OCI-LY7 (cell line): ENCODE data around the gene CREB5. TPM values are rescaled to one million over a fixed set of nuclear protein-coding genes. Genes with fewer than 3 reads are reported as not detected.

Source experiments
- BruUV-seq: library from RNA; stranded (reverse); fragments of 400-500 nt; replicated peaks from 2 replicates; lab custom pipeline; 2021; lab: Mats Ljungman, UMichigan
- CTCF ChIA-PET: fragments of 300-600 bp; sonication (Branson Sonifier 250); formaldehyde crosslinking; loops from one replicate; lab custom pipeline; 2022; ENCODE audit warnings: antibody characterized with exemption; ENCODE audit not compliant: unreplicated experiment; lab: Charles Lee
- POLR2A ChIA-PET: fragments of 300-600 bp; sonication (Branson Sonifier 250); formaldehyde crosslinking; loops from one replicate; lab custom pipeline; 2022; ENCODE audit warnings: antibody characterized with exemption; lab: Charles Lee
- DNase-seq: peaks from one replicate; pipeline ENCODE4 v3.0.0-alpha.2; 2015; ENCODE audit warnings: low spot score
- H2AFZ ChIP-seq: fragments of 200-600 bp; sonication (generic), shearing (Covaris generic); 2 replicates; pipeline ENCODE4 v1.6.1; 2014; ENCODE audit warnings: mild to moderate bottlenecking, antibody characterized with exemption, low read length, moderate library complexity
- H3K27ac ChIP-seq: fragments of 200-600 bp; sonication (generic); 2 replicates; pipeline ENCODE4 v1.5.1; 2014; ENCODE audit warnings: mixed run types, low read depth, mild to moderate bottlenecking, moderate library complexity, low read length, inconsistent platforms; ENCODE audit not compliant: poor library complexity, severe bottlenecking
- H3K36me3 ChIP-seq: fragments of 200-600 bp; sonication (generic); 2 replicates; pipeline ENCODE4 v1.6.1; 2014; ENCODE audit warnings: mild to moderate bottlenecking, antibody characterized with exemption, low read length, moderate library complexity, mixed read lengths; ENCODE audit not compliant: insufficient read depth
- H3K4me1 ChIP-seq: fragments of 200-600 bp; sonication (generic); 2 replicates; pipeline ENCODE4 v1.5.1; 2014; ENCODE audit warnings: mild to moderate bottlenecking, low read length; ENCODE audit not compliant: insufficient read depth, poor library complexity, severe bottlenecking
- H3K4me2 ChIP-seq: fragments of 200-600 bp; sonication (generic); 2 replicates; pipeline ENCODE4 v1.6.1; 2014; ENCODE audit warnings: mild to moderate bottlenecking, low read length
- H3K4me3 ChIP-seq: fragments of 200-600 bp; sonication (generic); 2 replicates; pipeline ENCODE4 v1.5.1; 2014; ENCODE audit warnings: mild to moderate bottlenecking, low read depth, low read length; ENCODE audit not compliant: poor library complexity, severe bottlenecking
- H3K79me2 ChIP-seq: fragments of 200-600 bp; sonication (generic); 2 replicates; pipeline ENCODE4 v1.6.1; 2016; ENCODE audit warnings: low read depth, mild to moderate bottlenecking, low read length, moderate library complexity, mixed read lengths; ENCODE audit not compliant: insufficient read depth
- H3K9me2 ChIP-seq: fragments of 200-600 bp; sonication (generic); 2 replicates; pipeline ENCODE4 v1.6.1; 2016; ENCODE audit warnings: mild to moderate bottlenecking, low read length, mixed read lengths; ENCODE audit not compliant: insufficient read depth
- H3K9me3 ChIP-seq: fragments of 200-600 bp; sonication (generic); 2 replicates; pipeline ENCODE4 v1.6.1; 2014; ENCODE audit warnings: mild to moderate bottlenecking, mixed run types, low read length, mixed read lengths
- H4K20me1 ChIP-seq: fragments of 200-600 bp; sonication (generic); 2 replicates; pipeline ENCODE4 v1.6.1; 2014; ENCODE audit warnings: mild to moderate bottlenecking, antibody characterized with exemption, low read length, moderate library complexity, mixed read lengths; ENCODE audit not compliant: insufficient read depth
- EZH2phosphoT487 ChIP-seq: fragments of 200-600 bp; sonication (generic); IDR thresholded peaks from 2 replicates; pipeline ENCODE4 v1.6.1; 2018; ENCODE audit warnings: low read depth, borderline replicate concordance, mild to moderate bottlenecking, mixed run types, antibody characterized with exemption, low read length, moderate library complexity, mixed read lengths
- intact Hi-C: fragments of 100-400 bp; cut with micrococcal nuclease; formaldehyde crosslinking; loops from one replicate; pipeline ENCODE4 v1.10.0; 2022; ENCODE audit not compliant: unreplicated experiment
- total RNA-seq, 2 experiments: library from RNA; depleted of rRNA in 1 of 2; stranded (reverse); fragments of >200 nt in 1 of 2; shearing (Covaris generic) in 1 of 2; gene quantifications; 2 replicates each; pipeline ENCODE4 v1.2.3, GENCODE V29; 2014 to 2022
- TF ChIP-seq, protein P1 (sequence below): fragments of 200-600 bp; sonication (generic); conservative IDR thresholded peaks from 2 replicates; pipeline ENCODE4 v1.5.1; 2014; ENCODE audit warnings: mild to moderate bottlenecking, antibody characterized with exemption, low read length, moderate library complexity, mixed read lengths

The CREB5 gene
- total RNA-seq, 2 experiments from 2014 or later: 2.0 to 13.3 TPM

DNA sequence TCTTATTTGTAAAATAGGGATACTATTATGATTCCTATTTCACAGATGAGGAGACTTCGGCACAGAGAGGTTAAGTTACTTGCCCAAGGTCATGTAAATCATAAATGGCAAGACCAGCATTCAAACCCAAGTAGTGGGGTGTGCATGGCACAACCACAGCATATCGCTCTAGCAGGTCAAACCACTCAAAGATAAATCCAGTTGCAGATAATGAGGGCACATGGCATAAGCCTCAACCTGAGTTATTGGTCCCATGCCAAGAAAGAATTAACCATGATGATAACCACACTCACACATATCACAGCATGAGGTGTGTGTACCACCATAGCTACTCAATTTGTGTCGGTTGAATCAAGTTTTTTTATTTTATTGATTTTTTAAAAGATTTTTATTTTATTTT is 180.5 kb downstream of the CREB5 start:
- H3K4me3 ChIP-seq: no peak overlapping the region
- ChIA-PET POLR2A (interaction anchor here (1.9 to 2.1 kb wide), 2 partner anchors 14 to 18 kb away, joined by 7 to 8 read pairs; no protein-coding TSS in a partner anchor), CTCF (no interaction called here)
- intact Hi-C loops: no loop called here
- no peak for DNase-seq
- no peak overlapping the region for H3K4me2 ChIP-seq
- no TSS peak for BruUV-seq
- no peaks in the 10 kb centered on the region for H3K79me2 ChIP-seq
- no peaks in the 10 kb centered on the region for H3K9me2 ChIP-seq
- H2AFZ ChIP-seq: no peak overlapping the region
- no peaks in the 10 kb centered on the region for H3K36me3 ChIP-seq
- TF ChIP-seq EZH2phosphoT487: no peak
- TF ChIP-seq, protein P1, sequence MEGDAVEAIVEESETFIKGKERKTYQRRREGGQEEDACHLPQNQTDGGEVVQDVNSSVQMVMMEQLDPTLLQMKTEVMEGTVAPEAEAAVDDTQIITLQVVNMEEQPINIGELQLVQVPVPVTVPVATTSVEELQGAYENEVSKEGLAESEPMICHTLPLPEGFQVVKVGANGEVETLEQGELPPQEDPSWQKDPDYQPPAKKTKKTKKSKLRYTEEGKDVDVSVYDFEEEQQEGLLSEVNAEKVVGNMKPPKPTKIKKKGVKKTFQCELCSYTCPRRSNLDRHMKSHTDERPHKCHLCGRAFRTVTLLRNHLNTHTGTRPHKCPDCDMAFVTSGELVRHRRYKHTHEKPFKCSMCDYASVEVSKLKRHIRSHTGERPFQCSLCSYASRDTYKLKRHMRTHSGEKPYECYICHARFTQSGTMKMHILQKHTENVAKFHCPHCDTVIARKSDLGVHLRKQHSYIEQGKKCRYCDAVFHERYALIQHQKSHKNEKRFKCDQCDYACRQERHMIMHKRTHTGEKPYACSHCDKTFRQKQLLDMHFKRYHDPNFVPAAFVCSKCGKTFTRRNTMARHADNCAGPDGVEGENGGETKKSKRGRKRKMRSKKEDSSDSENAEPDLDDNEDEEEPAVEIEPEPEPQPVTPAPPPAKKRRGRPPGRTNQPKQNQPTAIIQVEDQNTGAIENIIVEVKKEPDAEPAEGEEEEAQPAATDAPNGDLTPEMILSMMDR: no peak
- no peak overlapping the region for H3K27ac ChIP-seq
- H3K9me3 ChIP-seq: no peaks in the 10 kb centered on the region
- no peaks in the 10 kb centered on the region for H3K4me1 ChIP-seq
- H4K20me1 ChIP-seq: peaks cover 3% of the 10 kb centered on the region; the same call in 1 of the 2 replicates

DNA sequence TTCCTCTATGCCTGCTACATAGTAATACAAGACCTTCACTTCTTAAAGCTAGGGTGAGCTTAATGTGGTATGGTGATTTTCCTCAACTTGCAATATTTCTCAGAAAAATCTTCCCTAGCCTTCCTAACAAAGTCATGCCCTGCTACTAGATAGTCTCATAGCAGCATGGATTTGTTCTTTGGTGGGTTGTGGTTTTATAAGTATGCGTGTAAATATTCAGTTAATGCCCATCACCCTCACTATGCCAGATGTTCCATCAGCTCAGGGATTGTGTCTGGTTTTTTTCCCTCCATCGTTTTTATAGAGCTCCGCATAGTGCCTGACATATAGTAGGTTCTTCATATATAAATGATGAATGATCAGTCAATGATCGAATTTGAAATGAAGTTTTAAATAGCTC is 182.8 kb downstream of the CREB5 start:
- intact Hi-C loops: no loop called here
- no TSS peak for BruUV-seq

GRCh38 chr7:28595801-28596200 is 183.5 kb downstream of the CREB5 start:
- H3K79me2 ChIP-seq: no peaks in the 10 kb centered on the region
- H4K20me1 ChIP-seq: peaks cover 3% of the 10 kb centered on the region; the same call in 1 of the 2 replicates
- no peak overlapping the region for H3K4me2 ChIP-seq
- H3K9me3 ChIP-seq: no peaks in the 10 kb centered on the region
- POLR2A ChIA-PET: interaction anchor here (0.6 to 1.8 kb wide), 4 partner anchors 20 to 471 kb away, joined by 3 to 4 read pairs (median 3); no protein-coding TSS in a partner anchor
- no peaks in the 10 kb centered on the region for H3K36me3 ChIP-seq
- H3K9me2 ChIP-seq: no peaks in the 10 kb centered on the region
- no peak overlapping the region for H2AFZ ChIP-seq
- TF ChIP-seq, protein P1: no peak
- TF ChIP-seq EZH2phosphoT487: no peak
- BruUV-seq: no TSS peak
- DNase-seq: no peak
- CTCF ChIA-PET: no interaction called here
- H3K4me1 ChIP-seq: no peaks in the 10 kb centered on the region
- H3K4me3 ChIP-seq: no peak overlapping the region
- no peak overlapping the region for H3K27ac ChIP-seq
- intact Hi-C loops: no loop called here

More for the DNA sequence above, 182.8 kb downstream of the CREB5 start:
- TF ChIP-seq EZH2phosphoT487: no peak
- TF ChIP-seq, protein P1: no peak
- H3K9me3 ChIP-seq: no peaks in the 10 kb centered on the region
- H3K36me3 ChIP-seq: no peaks in the 10 kb centered on the region
- ChIA-PET POLR2A (interaction anchor here (0.6 to 1.8 kb wide), 3 partner anchors 25 to 470 kb away, joined by 3 to 4 read pairs (median 3); no protein-coding TSS in a partner anchor), CTCF (no interaction called here)
- peaks cover 3% of the 10 kb centered on the region; the same call in 1 of the 2 replicates for H4K20me1 ChIP-seq
- H3K9me2 ChIP-seq: no peaks in the 10 kb centered on the region
- no peak overlapping the region for H3K4me3 ChIP-seq
- DNase-seq: no peak
- H3K4me2 ChIP-seq: no peak overlapping the region
- H3K27ac ChIP-seq: no peak overlapping the region
- no peaks in the 10 kb centered on the region for H3K79me2 ChIP-seq
- H2AFZ ChIP-seq: no peak overlapping the region
- H3K4me1 ChIP-seq: no peaks in the 10 kb centered on the region
